GM12878 (cell line): ENCODE results near the gene CFAP91.
A peak's percentile ranks its signal among the peaks of the same experiment; 100 is the strongest.

Experiments used
- CEBPB ChIP-seq, 2 experiments: fragments of 150-350 bp in 1 of 2; IDR thresholded peaks; 2 replicates each; pipeline ENCODE4 v1.6.1; 2012 to 2014; ENCODE audit warnings: low read depth in 2 of 2, low read length in 2 of 2, borderline replicate concordance in 1 of 2, inconsistent platforms in 1 of 2
- CTCF ChIP-seq, 3 experiments: IDR thresholded peaks in 2 of 3; conservative IDR thresholded peaks in 1 of 3; 2 replicates each; pipeline ENCODE4 v1.5.1; 2011; ENCODE audit warnings: low read depth in 3 of 3, low read length in 3 of 3, mild to moderate bottlenecking in 3 of 3, control low read depth in 2 of 3, moderate library complexity in 2 of 3, inconsistent platforms in 1 of 3, mixed read lengths in 1 of 3; ENCODE audit not compliant: control insufficient read depth in 2 of 3, insufficient read depth in 1 of 3; ENCODE audit errors: extremely low read depth in 1 of 3
- E2F4 ChIP-seq: IDR thresholded peaks from 2 replicates; pipeline ENCODE4 v1.6.1; 2012; ENCODE audit warnings: low read depth, low read length, improper control_type of control experiment
- EGR1 ChIP-seq, 2 experiments: IDR thresholded peaks; 1 replicate in 1 of 2; 2 replicates in 1 of 2; pipeline ENCODE4 v1.6.1; 2011 to 2012; ENCODE audit warnings: low read depth in 2 of 2, low read length in 2 of 2, borderline replicate concordance in 1 of 2, mild to moderate bottlenecking in 1 of 2, moderate library complexity in 1 of 2
- ESRRA ChIP-seq: IDR thresholded peaks from 2 replicates; pipeline ENCODE4 v1.6.1; 2012; ENCODE audit warnings: mild to moderate bottlenecking, low read length, improper control_type of control experiment
- ETV6 ChIP-seq, 2 experiments: fragments of 450-650 bp in 1 of 2; IDR thresholded peaks in 1 of 2; conservative IDR thresholded peaks in 1 of 2; 2 replicates each; pipeline ENCODE4 v1.6.1; 2014; ENCODE audit warnings: antibody characterized with exemption in 1 of 2, borderline replicate concordance in 1 of 2, low read depth in 1 of 2, mild to moderate bottlenecking in 1 of 2, moderate library complexity in 1 of 2
- IKZF1 ChIP-seq: fragments of 450-650 bp; conservative IDR thresholded peaks from 2 replicates; pipeline ENCODE4 v1.6.1; 2017; ENCODE audit warnings: antibody characterized with exemption, mild to moderate bottlenecking
- LARP7 ChIP-seq: fragments of 450-650 bp; IDR thresholded peaks from 2 replicates; pipeline ENCODE4 v1.6.1; 2017; ENCODE audit warnings: mild to moderate bottlenecking
- MYC ChIP-seq: IDR thresholded peaks from 2 replicates; pipeline ENCODE4 v1.6.1; 2011; ENCODE audit warnings: mild to moderate bottlenecking, low read length, moderate library complexity, inconsistent platforms; ENCODE audit not compliant: insufficient read depth, insufficient replicate concordance, insufficient read length, severe bottlenecking
- NFIC ChIP-seq: IDR thresholded peaks from 2 replicates; pipeline ENCODE4 v1.6.1; 2012; ENCODE audit warnings: low read depth, mild to moderate bottlenecking, inconsistent platforms, low read length, moderate library complexity
- NR2F1 ChIP-seq: fragments of 450-650 bp; conservative IDR thresholded peaks from 2 replicates; pipeline ENCODE4 v1.6.1; 2017; ENCODE audit warnings: mild to moderate bottlenecking
- POLR2A ChIP-seq: IDR thresholded peaks from 2 replicates; pipeline ENCODE4 v1.6.1; 2011; ENCODE audit warnings: low read depth, mild to moderate bottlenecking, low read length
- TAF1 ChIP-seq: IDR thresholded peaks from 2 replicates; pipeline ENCODE4 v1.6.1; 2011; ENCODE audit warnings: mild to moderate bottlenecking, low read depth, low read length, borderline replicate concordance

- no peak for TF ChIP-seq ESRRA
- no peak for TF ChIP-seq POLR2A
- no peak for TF ChIP-seq IKZF1
- no peak for TF ChIP-seq EGR1 (IDR thresholded peaks at IDR 0.05; ENCODE audit: borderline replicate concordance in 1 of 2, low read depth in 2 of 2, low read length in 2 of 2)
- no peak for TF ChIP-seq NR2F1
- TF ChIP-seq MYC: no peak
- no peak for TF ChIP-seq ETV6 (conservative IDR thresholded peaks at IDR 0.05 in 1 of 2, IDR thresholded peaks at IDR 0.05 in 1 of 2; ENCODE audit: borderline replicate concordance in 1 of 2, low read depth in 1 of 2)
- TF ChIP-seq E2F4: no peak
- no peak for TF ChIP-seq NFIC
- no peak for TF ChIP-seq CTCF (IDR thresholded peaks at IDR 0.05 in 2 of 3, conservative IDR thresholded peaks at IDR 0.05 in 1 of 3; ENCODE audit: control insufficient read depth in 2 of 3, extremely low read depth in 1 of 3, insufficient read depth in 1 of 3, low read depth in 3 of 3, low read length in 3 of 3)
- 0 out of 2 replicates have a peak, but pooled peaks have one; percentile 42 for TF ChIP-seq LARP7
- no peak for TF ChIP-seq CEBPB (IDR thresholded peaks at IDR 0.05; ENCODE audit: borderline replicate concordance in 1 of 2, low read depth in 2 of 2, low read length in 2 of 2)
- no peak for TF ChIP-seq TAF1
Observed at GRCh38 chr3:119702530-119703527, at the start of gene CFAP91.
